ENCODE data around the gene ASXL1. TPM values are rescaled to one million over a fixed set of nuclear protein-coding genes. Genes with fewer than 3 reads are reported as not detected.

ASXL1 gene
- total and polyA plus RNA-seq, 10 of the 15 experiments (the other 5 are each of a cell fraction or from before 2014, with no cell fraction given), result 11.0 to 87.6 (median 56.8) TPM

GRCh38 chr20:32338665-32339064, 19.5 kb upstream of the ASXL1 start:
- no peak for ATAC-seq
- Histone ChIP-seq H3K36me3 (ENCODE audit: control insufficient read depth in 2 of 2, insufficient read depth in 2 of 2, low read length in 1 of 2) (peaks cover 0 to 10% of the 10 kb centered on the region in 2 experiments; a peak in 2 of 4 replicates), H3K4me2 (ENCODE audit: control insufficient read depth, insufficient read depth) (no peak overlapping the region), H3K4me3 (no peak overlapping the region), H3K27ac (ENCODE audit: control insufficient read depth, insufficient read depth) (no peak overlapping the region), H2AFZ (ENCODE audit: control insufficient read depth, low read depth, low read length) (no peak overlapping the region), H3K79me2 (ENCODE audit: control insufficient read depth, insufficient read depth, low read length) (no peaks in the 10 kb centered on the region), H3K4me1 (ENCODE audit: control insufficient read depth, insufficient read depth, low read length) (peaks cover 15% of the 10 kb centered on the region), H4K20me1 (ENCODE audit: control insufficient read depth, insufficient read depth) (no peaks in the 10 kb centered on the region), H3K9ac (ENCODE audit: control insufficient read depth, insufficient read depth, low read length) (no peak overlapping the region), H3K9me3 (replicated peaks; ENCODE audit: control insufficient read depth, insufficient read depth, low read length) (no peaks in the 10 kb centered on the region), H3K27me3 (replicated peaks in 1 of 2; ENCODE audit: control insufficient read depth in 2 of 2, insufficient read depth in 2 of 2, low read length in 1 of 2) (no peaks in the 10 kb centered on the region)
- intact Hi-C loops (cut with micrococcal nuclease; ENCODE audit: unreplicated experiment), result no loop called here
- CTCF ChIA-PET, result no interaction called here
- no TSS peak for BruUV-seq (replicated peaks)
- DNase-seq (ENCODE audit: low read depth, low spot score), result no peak
- over 99% methylated on average over 7 of the region's 7 CpGs for WGBS (ENCODE audit: insufficient coverage, insufficient replicate concordance, low lambda C conversion rate, missing lambda C conversion rate)
- no peak for FAIRE-seq
- in situ Hi-C loops (cut with MboI), result no loop called here
- SMC1A ChIA-PET (ENCODE audit: uncharacterized antibody, unreplicated experiment), result interaction anchor here (1.2 to 3.8 kb wide), 4 partner anchors 15 to 53 kb away, joined by 3 to 23 read pairs (median 14); partner anchors contain the start of gene ASXL1
- TF ChIP-seq CBX3 (IDR thresholded peaks at IDR 0.05; ENCODE audit: borderline replicate concordance, low read depth) (no peak), TAF1 (IDR thresholded peaks at IDR 0.05; ENCODE audit: borderline replicate concordance, low read depth, low read length) (no peak), IKZF2 (IDR thresholded peaks at IDR 0.05) (no peak), CHD4 (IDR thresholded peaks at IDR 0.05) (no peak), TBL1XR1 (IDR thresholded peaks at IDR 0.05; ENCODE audit: low read depth, low read length) (no peak), ZNF384 (IDR thresholded peaks at IDR 0.05; ENCODE audit: borderline replicate concordance, low read depth, low read length) (no peak), DPF2 (IDR thresholded peaks at IDR 0.05) (no peak), SMARCA5 (IDR thresholded peaks at IDR 0.05) (no peak), EZH2 (IDR thresholded peaks at IDR 0.05; ENCODE audit: borderline replicate concordance, control insufficient read depth, low read depth, low read length) (no peak), ASH2L (IDR thresholded peaks at IDR 0.05; ENCODE audit: borderline replicate concordance, low read depth) (no peak)
- TF ChIP-seq, protein P1, sequence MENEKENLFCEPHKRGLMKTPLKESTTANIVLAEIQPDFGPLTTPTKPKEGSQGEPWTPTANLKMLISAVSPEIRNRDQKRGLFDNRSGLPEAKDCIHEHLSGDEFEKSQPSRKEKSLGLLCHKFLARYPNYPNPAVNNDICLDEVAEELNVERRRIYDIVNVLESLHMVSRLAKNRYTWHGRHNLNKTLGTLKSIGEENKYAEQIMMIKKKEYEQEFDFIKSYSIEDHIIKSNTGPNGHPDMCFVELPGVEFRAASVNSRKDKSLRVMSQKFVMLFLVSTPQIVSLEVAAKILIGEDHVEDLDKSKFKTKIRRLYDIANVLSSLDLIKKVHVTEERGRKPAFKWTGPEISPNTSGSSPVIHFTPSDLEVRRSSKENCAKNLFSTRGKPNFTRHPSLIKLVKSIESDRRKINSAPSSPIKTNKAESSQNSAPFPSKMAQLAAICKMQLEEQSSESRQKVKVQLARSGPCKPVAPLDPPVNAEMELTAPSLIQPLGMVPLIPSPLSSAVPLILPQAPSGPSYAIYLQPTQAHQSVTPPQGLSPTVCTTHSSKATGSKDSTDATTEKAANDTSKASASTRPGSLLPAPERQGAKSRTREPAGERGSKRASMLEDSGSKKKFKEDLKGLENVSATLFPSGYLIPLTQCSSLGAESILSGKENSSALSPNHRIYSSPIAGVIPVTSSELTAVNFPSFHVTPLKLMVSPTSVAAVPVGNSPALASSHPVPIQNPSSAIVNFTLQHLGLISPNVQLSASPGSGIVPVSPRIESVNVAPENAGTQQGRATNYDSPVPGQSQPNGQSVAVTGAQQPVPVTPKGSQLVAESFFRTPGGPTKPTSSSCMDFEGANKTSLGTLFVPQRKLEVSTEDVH (IDR thresholded peaks at IDR 0.05; ENCODE audit: low read depth, partially characterized antibody), result no peak
- RAD21 ChIA-PET (ENCODE audit: unreplicated experiment), result interaction anchor here (1.6 kb wide), 1 partner anchor 17 kb away, joined by 3 read pairs; no protein-coding TSS in a partner anchor
- POLR2A ChIA-PET, result interaction anchor here (0.6 to 1.4 kb wide), 2 partner anchors 24 to 118 kb away, joined by 3 to 4 read pairs; no protein-coding TSS in a partner anchor
